ENCODE measurements around the gene SCRT2. TPM values are rescaled to one million over a fixed set of nuclear protein-coding genes. Genes with fewer than 3 reads are reported as not detected.

Gene SCRT2
- total and polyA plus RNA-seq, 9 of the 15 experiments (the other 6 are each of a cell fraction or from before 2014, with no cell fraction given), result 0.04 to 0.75 (median 0.13) TPM; not detected in 2

DNA sequence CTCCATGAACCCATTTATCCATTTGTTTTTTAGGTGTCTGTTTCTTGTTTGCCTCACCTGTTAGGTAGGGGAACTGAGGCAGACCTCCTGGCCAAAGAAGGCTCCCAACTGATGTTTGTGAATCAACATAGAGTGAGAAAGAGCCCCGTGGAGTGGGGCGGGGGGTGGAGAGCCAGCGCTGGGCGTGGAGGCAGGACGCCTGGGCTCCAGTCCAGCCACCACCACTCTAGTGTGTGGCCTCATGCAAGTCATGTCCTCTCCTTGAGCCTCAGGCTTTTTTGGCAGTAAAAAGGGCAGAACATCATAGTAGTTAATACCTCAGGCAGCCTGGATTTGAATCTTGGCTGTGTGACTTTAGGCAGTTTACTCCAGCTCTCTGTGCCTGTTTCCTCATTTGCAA lies 42.2 kb upstream of the SCRT2 start:
- H3K9ac ChIP-seq (ENCODE audit: insufficient read depth in 1 of 2, low read depth in 2 of 2, low read length in 2 of 2), result no peak overlapping the region
- FAIRE-seq, result no peak
- CTCF ChIA-PET (ENCODE audit: low intra/inter-chr PET ratio), result no interaction called here
- H3K9me3 ChIP-seq (replicated peaks; ENCODE audit: control insufficient read depth, insufficient read depth, low read depth, low read length), result peaks cover 1% of the 10 kb centered on the region; the same call in 1 of the 2 replicates
- no peak for ATAC-seq
- DNase-seq (ENCODE audit: extremely low read depth in 1 of 4, low spot score in 3 of 4), result no peak
- peak; percentile 46 for TF ChIP-seq ZFP36 (IDR thresholded peaks at IDR 0.05; ENCODE audit: low read depth, low read length, partially characterized antibody)
- no peak for TF ChIP-seq GABPB2 (CRISPR knock-in tag; conservative IDR thresholded peaks at IDR 0.05)
- no TSS peak for BruUV-seq (replicated peaks)
- H3K4me1 ChIP-seq (replicated peaks in 1 of 2; ENCODE audit: control insufficient read depth in 2 of 2, insufficient read depth in 2 of 2, low read length in 2 of 2), result no peaks in the 10 kb centered on the region; a peak in 1 of 5 replicates
- no peaks in the 10 kb centered on the region for H4K20me1 ChIP-seq (replicated peaks; ENCODE audit: control insufficient read depth, insufficient read depth, low read length)
- in situ Hi-C loops (cut with MboI) (no loop called here), intact Hi-C loops (cut with micrococcal nuclease) (no loop called here)
- H2AFZ ChIP-seq (ENCODE audit: low read depth, low read length), result no peak overlapping the region
- no peaks in the 10 kb centered on the region for H3K79me2 ChIP-seq (ENCODE audit: control insufficient read depth, insufficient read depth, low read length)
- H3K27ac ChIP-seq (ENCODE audit: extremely low read depth, low read depth, low read length), result no peak overlapping the region
- H3K4me2 ChIP-seq (ENCODE audit: insufficient read depth, low read length), result no peak overlapping the region
- no peaks in the 10 kb centered on the region for H3K9me1 ChIP-seq (ENCODE audit: control insufficient read depth, insufficient read depth, low read length)
- POLR2A ChIA-PET, result no interaction called here
- no peaks in the 10 kb centered on the region for H3K36me3 ChIP-seq (ENCODE audit: control insufficient read depth, insufficient read depth, low read length)
- 4% methylated on average over 4 of the region's 5 CpGs for WGBS (ENCODE audit: insufficient coverage, low coverage, missing lambda C conversion rate)
- H3K27me3 ChIP-seq (ENCODE audit: control insufficient read depth in 2 of 2, insufficient read depth in 2 of 2, low read length in 2 of 2), result no peaks in the 10 kb centered on the region
- no peak overlapping the region for H3K4me3 ChIP-seq

- H3K9me3 ChIP-seq (replicated peaks; ENCODE audit: control insufficient read depth, insufficient read depth, low read depth, low read length), result peaks cover 1% of the 10 kb centered on the region; the same call in 1 of the 2 replicates
- H3K9me1 ChIP-seq (ENCODE audit: control insufficient read depth, insufficient read depth, low read length), result no peaks in the 10 kb centered on the region
- H3K79me2 ChIP-seq (ENCODE audit: control insufficient read depth, insufficient read depth, low read length), result no peaks in the 10 kb centered on the region
- intact Hi-C loops (cut with micrococcal nuclease) (no loop called here), in situ Hi-C loops (cut with MboI) (no loop called here)
- CTCF ChIA-PET (ENCODE audit: low intra/inter-chr PET ratio), result no interaction called here
- DNase-seq (ENCODE audit: extremely low read depth in 1 of 4, low spot score in 3 of 4) (no peak), FAIRE-seq (no peak), ATAC-seq (no peak)
- WGBS (ENCODE audit: insufficient coverage, low coverage, missing lambda C conversion rate), result 27% methylated on average over 5 of the region's 7 CpGs
- TF ChIP-seq BCOR (IDR thresholded peaks at IDR 0.05) (0 out of 2 replicates have a peak, but pooled peaks have one; percentile 37), SREBF1 (IDR thresholded peaks at IDR 0.05; ENCODE audit: borderline replicate concordance, low read depth, low read length) (no peak), ARHGAP35 (IDR thresholded peaks at IDR 0.05; ENCODE audit: partially characterized antibody) (no peak), DDX20 (tag; IDR thresholded peaks at IDR 0.05; ENCODE audit: low read depth) (no peak), KDM1A (IDR thresholded peaks at IDR 0.05) (peak in 1 of 2 experiments; percentile 42; a peak in 1 of 4 replicates), PML (IDR thresholded peaks at IDR 0.05; ENCODE audit: low read length) (no peak), RBM25 (IDR thresholded peaks at IDR 0.05; ENCODE audit: low read depth, low read length, severe bottlenecking) (peak; percentile 79)
- TF ChIP-seq, protein P1, sequence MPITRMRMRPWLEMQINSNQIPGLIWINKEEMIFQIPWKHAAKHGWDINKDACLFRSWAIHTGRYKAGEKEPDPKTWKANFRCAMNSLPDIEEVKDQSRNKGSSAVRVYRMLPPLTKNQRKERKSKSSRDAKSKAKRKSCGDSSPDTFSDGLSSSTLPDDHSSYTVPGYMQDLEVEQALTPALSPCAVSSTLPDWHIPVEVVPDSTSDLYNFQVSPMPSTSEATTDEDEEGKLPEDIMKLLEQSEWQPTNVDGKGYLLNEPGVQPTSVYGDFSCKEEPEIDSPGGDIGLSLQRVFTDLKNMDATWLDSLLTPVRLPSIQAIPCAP (CRISPR knock-in tag; IDR thresholded peaks at IDR 0.05; ENCODE audit: borderline replicate concordance), result no peak
- H2AFZ ChIP-seq (ENCODE audit: low read depth, low read length), result no peak overlapping the region
- no peak overlapping the region for H3K4me3 ChIP-seq
- no peaks in the 10 kb centered on the region for H3K36me3 ChIP-seq (ENCODE audit: control insufficient read depth, insufficient read depth, low read length)
- no peak overlapping the region for H3K27ac ChIP-seq (ENCODE audit: extremely low read depth, low read depth, low read length)
- POLR2A ChIA-PET, result no interaction called here
- H3K4me2 ChIP-seq (ENCODE audit: insufficient read depth, low read length), result no peak overlapping the region
- H3K4me1 ChIP-seq (replicated peaks in 1 of 2; ENCODE audit: control insufficient read depth in 2 of 2, insufficient read depth in 2 of 2, low read length in 2 of 2), result no peaks in the 10 kb centered on the region; a peak in 1 of 5 replicates
- H4K20me1 ChIP-seq (replicated peaks; ENCODE audit: control insufficient read depth, insufficient read depth, low read length), result no peaks in the 10 kb centered on the region
- no peaks in the 10 kb centered on the region for H3K27me3 ChIP-seq (ENCODE audit: control insufficient read depth in 2 of 2, insufficient read depth in 2 of 2, low read length in 2 of 2)
- no peak overlapping the region for H3K9ac ChIP-seq (ENCODE audit: insufficient read depth in 1 of 2, low read depth in 2 of 2, low read length in 2 of 2)
- BruUV-seq (replicated peaks), result no TSS peak
These were observed 41.7 kb upstream of the SCRT2 start for GRCh38 chr20:717271-717670.

All from K562 (cell line).